Activated naive CD4-positive, alpha-beta T cell treated with anti-CD3 and anti-CD28 coated beads, Interleukin-2, amount 50 U/mL, for 16 hours (primary cell): Measurements from ENCODE around the gene PTH2R.
"Not testable (repeated sequence)": the region's sequence is repeated elsewhere in the genome, so short reads cannot be mapped to it uniquely, and the experiment has no call there.

ENCODE experiments used
- DNase-seq: peaks from one replicate; pipeline ENCODE4 v3.0.0-alpha.2; 2020

Gene PTH2R

GRCh38 chr2:208392300-208392699, 14.3 kb upstream of the PTH2R start:
- no peak for DNase-seq

GRCh38 chr2:208396796-208397195, 9.8 kb upstream of the PTH2R start:
- DNase-seq: not testable (repeated sequence)

GRCh38 chr2:208399201-208399600, 7.4 kb upstream of the PTH2R start:
- DNase-seq: no peak

DNA sequence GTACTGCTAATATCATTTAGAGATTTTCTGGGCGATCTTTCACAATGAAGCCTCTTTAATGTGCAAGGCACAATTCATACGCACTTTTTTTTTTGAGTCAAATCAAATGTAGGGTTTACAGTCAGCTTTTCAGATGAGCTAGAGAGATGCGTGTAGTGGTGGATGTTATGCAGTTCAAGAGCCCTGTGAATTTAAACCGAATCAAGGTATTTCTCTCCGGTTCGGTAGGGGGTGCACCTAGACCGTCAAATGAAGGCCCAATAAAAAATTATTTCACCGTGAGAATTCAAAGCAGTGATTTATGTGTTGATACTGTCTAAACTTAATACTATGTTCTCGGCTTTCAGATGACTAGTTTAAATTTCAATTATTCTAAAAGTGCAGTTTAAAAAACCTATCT, 1.1 kb downstream of the PTH2R start:
- no peak for DNase-seq

GRCh38 chr2:208413931-208414330, 7.3 kb downstream of the PTH2R start:
- no peak for DNase-seq

DNA sequence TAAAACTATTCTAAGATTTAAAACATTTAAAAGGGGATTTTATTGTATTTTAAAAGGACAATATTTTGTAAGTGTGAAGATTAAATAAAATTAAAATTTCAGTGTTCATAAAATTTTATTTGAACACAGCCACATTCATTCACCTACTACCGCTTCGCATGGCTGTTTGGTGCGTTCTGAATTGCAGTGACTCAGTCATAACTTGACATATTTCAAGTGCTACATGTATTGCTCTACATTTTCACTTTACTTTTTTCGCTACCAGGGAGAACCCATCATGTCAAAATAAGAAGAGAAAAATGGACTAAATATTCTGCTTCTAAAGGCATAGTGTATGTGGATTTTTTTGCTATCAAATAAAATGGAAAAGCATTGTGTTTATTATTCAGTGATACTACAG, 8.7 kb downstream of the PTH2R start:
- no peak for DNase-seq

DNA sequence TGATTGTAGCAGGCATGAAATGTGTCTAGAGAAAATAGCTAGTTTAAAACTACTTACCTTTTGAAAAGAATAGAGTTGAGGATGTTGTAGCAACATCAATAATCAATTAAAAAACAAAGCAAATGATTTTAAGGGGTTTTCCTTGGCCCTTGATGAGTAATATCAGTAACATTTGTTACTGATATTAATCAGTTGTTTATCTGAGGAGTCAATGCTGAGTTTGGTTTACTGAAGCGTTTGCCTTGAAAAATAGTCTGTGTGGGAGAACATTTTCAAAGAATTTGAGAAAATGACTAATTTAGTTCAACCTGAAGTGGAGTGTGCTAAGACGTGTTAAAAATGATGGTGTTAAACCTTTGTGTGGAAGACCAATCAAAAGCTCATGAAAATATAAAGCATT, 9.3 kb downstream of the PTH2R start:
- no peak for DNase-seq

- DNase-seq: no peak
Observed at GRCh38 chr2:208426412-208427045, 19.9 kb downstream of the PTH2R start.

DNA sequence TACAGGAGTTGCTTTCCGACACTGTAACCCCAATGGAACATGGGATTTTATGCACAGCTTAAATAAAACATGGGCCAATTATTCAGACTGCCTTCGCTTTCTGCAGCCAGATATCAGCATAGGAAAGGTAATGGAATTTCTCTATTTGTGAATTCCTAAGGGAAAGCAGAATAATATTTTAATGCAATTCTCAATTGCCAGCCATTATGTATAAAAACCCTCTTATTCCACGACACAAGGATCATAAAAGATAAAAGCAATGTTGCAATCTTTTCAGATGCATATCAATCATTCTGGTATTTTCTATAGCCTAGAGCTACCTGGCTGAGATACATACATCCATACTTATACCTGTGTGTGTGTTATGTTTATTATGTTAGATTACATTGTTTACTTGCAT, 31.2 kb downstream of the PTH2R start:
- DNase-seq: no peak

DNA sequence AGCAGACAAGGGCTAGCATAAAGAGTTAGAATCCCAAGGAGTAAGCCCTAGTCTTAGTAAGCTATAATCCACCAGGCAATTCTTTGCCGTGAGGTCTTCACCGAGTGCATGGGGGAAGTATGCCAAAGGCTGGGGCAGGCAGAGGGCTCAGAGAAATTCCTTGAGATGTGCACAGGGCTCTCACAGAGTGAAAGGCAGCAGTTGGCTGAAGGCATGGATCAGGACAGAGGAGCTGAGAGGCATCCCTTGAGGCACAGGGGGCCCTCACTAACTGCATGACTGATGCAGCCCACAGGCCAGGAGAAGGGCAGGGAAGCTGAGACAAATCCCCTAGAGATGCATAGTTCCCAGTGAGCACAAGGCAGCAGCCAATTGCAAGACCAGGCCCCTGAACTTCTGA, 34.1 kb downstream of the PTH2R start:
- no peak for DNase-seq

DNA sequence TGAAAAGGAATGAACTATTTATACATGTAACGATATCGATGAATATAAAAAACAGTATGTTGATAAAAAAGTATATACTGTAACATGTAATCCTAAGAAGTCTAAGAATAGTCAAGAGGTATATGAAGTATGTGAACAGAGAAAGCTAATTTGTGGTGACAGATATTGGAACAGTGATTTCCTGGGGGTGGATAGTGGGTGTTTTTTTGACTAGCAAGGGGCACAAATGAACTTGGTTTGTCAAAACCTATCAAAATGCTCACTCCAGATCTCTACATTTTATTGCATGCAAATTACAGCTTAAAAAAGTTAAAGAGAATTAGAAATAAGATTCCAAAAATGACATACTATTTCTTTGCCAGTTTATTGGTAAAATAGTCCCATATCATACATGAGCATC, 35.4 kb downstream of the PTH2R start:
- DNase-seq: no peak

GRCh38 chr2:208447447-208447846, 40.9 kb downstream of the PTH2R start:
- not testable (repeated sequence) for DNase-seq

GRCh38 chr2:208451061-208451460, 44.5 kb downstream of the PTH2R start:
- DNase-seq: no peak

- no peak for DNase-seq
Observed at GRCh38 chr2:208454861-208455260, 48.3 kb downstream of the PTH2R start.

- no peak for DNase-seq
Observed at GRCh38 chr2:208463721-208464120, 57.1 kb downstream of the PTH2R start.

- no peak for DNase-seq
Observed at GRCh38 chr2:208464205-208464604, 57.6 kb downstream of the PTH2R start.

DNA sequence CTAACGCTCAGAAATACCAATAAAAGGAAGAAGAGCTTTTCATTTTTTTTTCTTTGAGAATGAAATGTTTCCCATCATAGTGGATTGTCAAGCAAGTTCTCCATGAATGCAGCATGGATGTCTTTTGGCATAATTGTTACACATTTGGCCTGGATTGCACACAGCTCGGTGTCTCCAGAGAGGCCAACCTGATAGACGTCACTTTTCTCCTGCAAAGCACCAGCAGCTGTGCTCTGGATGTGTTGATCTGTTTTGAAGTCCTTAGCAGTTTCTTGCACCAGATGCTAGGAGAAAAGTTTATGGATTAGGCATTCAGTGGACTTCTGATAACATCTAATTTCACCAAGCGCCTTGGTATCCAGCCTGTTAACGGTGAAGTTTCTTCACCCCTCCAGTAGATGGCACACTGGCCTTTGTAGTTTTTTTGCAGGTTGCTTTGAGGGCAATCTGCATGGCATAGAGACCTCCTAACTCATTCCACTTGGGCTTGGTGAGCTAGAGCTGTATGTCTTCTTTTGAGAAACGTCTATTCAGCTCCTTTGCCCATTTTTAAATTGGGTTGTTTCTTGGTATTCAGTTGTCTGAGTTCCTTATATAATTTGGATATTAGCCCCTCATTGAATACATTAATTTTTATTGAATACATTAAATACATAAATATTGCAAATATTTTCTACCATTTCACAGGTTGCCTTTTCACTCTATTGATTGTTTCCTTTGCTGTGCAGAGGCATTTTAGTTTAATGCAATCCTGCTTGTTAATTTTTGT, 59.7 kb downstream of the PTH2R start:
- DNase-seq: no peak

DNA sequence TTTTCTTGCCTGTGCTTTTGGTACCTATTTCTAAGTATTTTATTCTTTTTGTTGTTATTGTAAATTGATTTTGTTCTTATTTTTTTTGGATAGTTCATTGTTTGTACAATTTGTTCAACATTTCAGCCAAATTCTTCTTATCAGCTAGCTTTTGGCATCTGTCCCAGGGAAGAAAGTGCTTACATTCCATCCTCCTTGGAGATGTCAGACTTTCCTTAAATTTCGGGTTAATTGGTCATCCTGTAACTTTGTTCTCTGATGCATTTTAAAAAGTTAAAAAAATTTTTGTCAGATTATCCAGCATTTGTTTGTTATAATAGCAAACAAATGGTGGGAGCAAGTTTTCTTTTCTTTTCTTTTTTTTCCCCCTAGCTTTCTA, 60.3 kb downstream of the PTH2R start:
- DNase-seq: no peak

DNA sequence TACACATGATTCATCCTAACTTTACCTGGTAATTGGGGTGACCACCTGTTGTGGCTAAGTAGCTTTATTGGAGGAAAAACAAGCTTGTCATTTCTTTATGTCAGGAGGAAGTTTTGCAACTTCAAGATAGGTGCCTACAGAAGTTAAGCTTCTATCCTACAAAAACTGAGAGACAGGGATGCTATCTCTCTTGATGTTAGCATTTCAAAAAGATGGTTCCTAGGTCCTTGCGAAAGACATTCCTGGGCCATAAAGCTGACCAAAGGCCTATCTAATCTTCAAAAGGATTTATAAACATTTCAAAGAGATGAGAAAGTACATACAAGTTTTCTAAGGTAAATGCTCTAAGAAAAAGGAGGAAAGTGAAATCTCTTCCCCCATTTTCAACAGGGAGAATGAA, 61.0 kb downstream of the PTH2R start:
- DNase-seq: no peak

GRCh38 chr2:208477741-208478140, 71.1 kb downstream of the PTH2R start:
- no peak for DNase-seq

DNA sequence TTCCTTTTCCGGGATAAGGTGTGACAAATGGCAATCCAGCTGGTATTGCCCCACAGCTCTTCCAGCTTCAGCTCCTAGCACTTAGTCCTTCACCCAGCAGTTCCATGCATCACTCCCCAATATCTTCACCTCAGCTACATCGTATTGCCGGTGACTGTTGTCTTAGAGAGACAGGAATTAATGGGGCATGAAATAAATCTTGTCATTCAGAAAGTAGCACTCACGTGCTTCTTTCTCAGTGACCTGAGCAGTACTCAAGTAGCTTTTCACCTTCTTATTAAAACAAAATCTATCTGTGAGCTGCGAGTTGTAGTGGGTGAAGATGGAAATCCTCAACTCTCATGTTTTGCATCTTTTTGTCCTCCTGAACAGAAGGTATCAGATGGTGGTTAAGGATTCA, 72.8 kb downstream of the PTH2R start:
- DNase-seq: no peak

- DNase-seq: not testable (repeated sequence)
Observed at GRCh38 chr2:208481945-208482344, 75.4 kb downstream of the PTH2R start.

DNA sequence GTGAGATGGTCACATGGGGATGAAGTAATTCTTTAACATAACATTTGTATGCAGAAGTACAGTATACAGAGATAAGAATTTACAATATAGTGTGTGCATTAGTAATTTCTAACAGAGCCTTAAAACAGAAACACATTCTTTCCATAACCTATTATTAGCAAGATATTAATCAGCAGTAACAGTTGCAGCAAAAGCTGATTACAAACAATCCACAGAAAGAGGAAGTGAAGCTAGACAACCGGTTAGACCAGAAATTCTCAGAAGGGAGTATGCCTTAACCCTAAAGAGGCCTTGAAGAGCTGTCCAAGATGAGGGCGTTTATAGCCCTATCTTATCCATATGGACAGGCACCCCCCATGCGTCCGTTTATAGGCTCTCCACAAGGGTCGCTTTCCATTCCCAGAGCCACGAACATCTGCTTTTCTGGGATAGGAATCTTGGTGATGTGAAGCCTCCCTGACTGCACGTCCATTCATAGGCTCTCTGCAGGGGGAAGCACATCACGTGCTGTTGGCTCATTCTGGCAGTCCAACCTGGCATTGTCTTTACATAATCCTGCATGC, 75.9 kb downstream of the PTH2R start:
- DNase-seq: not testable (repeated sequence)

DNA sequence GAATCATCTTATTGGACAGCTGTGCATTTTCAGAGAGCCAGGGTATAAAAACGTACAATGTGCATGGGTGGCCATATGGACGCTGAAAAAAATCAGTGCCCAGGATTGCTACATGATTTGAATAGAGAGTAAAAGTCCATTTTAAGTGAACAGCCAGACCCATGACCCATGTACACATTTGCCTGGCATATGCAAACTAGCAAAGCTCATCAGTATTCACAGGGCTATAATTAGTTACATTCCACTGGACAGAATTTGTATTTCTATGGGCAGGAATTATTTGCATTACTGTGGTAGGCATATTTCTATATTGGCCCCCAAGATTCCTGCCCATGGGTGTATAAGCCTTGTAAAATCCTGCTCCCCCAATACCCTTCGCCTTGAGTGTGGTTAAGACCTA, 78.8 kb downstream of the PTH2R start:
- no peak for DNase-seq
